Activated B cell treated with CpG ODN at 0.5 μM for 24 hours (primary cell): ENCODE measurements around the gene UBXN10. TPM values are rescaled to one million over a fixed set of nuclear protein-coding genes. Genes with fewer than 3 reads are reported as not detected.
"Not testable (repeated sequence)": the region's sequence is repeated elsewhere in the genome, so short reads cannot be mapped to it uniquely, and the experiment has no call there.

Experiments
- ATAC-seq: fragments of 200-7000 bp; cut with Tn5 transposase; one replicate; pipeline ENCODE4 v1.10.0; 2021; ENCODE audit warnings: low read depth, mild to moderate bottlenecking, moderate library complexity
- CTCF ChIA-PET: fragments of 350-600 bp; sonication (Branson Sonifier 250); formaldehyde crosslinking; loops from one replicate; lab custom pipeline; 2021; ENCODE audit warnings: antibody characterized with exemption; lab: Charles Lee
- POLR2A ChIA-PET: fragments of 350-600 bp; sonication (Branson Sonifier 250); formaldehyde crosslinking; loops from one replicate; lab custom pipeline; 2021; ENCODE audit warnings: antibody characterized with exemption; lab: Charles Lee
- DNase-seq: peaks from one replicate; pipeline ENCODE4 v3.0.0; 2022
- H3K27ac Mint-ChIP-seq: one replicate; pipeline ENCODE4 v1.8.0; 2020; ENCODE audit warnings: mixed read lengths
- H3K27me3 Mint-ChIP-seq: one replicate; pipeline ENCODE4 v1.8.0; 2021; ENCODE audit warnings: mixed read lengths
- H3K36me3 Mint-ChIP-seq: one replicate; pipeline ENCODE4 v1.8.0; 2021; ENCODE audit warnings: low read depth, mixed read lengths
- H3K4me1 Mint-ChIP-seq: one replicate; pipeline ENCODE4 v1.8.0; 2021; ENCODE audit warnings: mixed read lengths
- H3K4me3 Mint-ChIP-seq: one replicate; pipeline ENCODE4 v1.8.0; 2020; ENCODE audit warnings: mild to moderate bottlenecking, mixed read lengths
- H3K9me3 Mint-ChIP-seq: one replicate; pipeline ENCODE4 v1.8.0; 2020; ENCODE audit warnings: mixed read lengths
- CTCF ChIP-seq: fragments of 200-600 bp; IDR thresholded peaks from one replicate; pipeline ENCODE4 v1.8.0; 2022; ENCODE audit warnings: antibody characterized with exemption, mild to moderate bottlenecking
- intact Hi-C: fragments of 100-400 bp; cut with micrococcal nuclease; formaldehyde crosslinking; loops from one replicate; pipeline ENCODE4 v1.15.1; 2024
- total RNA-seq: library from RNA; stranded (reverse); gene quantifications from 2 replicates; pipeline ENCODE4 v1.2.3, GENCODE V29; 2022

UBXN10 gene
- total RNA-seq, 1 donor from 2014 or later = 0.04 TPM

- H3K27ac Mint-ChIP-seq = no peak overlapping the region
- ATAC-seq (no peak), DNase-seq (no peak)
- TF ChIP-seq CTCF = no peak
- H3K36me3 Mint-ChIP-seq = no peaks in the 10 kb centered on the region
- intact Hi-C loops = loop anchor here (1.0 to 10.0 kb wide), 3 partner anchors 218 to 983 kb away; no protein-coding TSS in a partner anchor
- H3K27me3 Mint-ChIP-seq = peaks cover 23% of the 10 kb centered on the region
- ChIA-PET POLR2A (interaction anchor here (0.7 kb wide), 2 partner anchors 9 to 95 kb away, joined by 6 to 8 read pairs; no protein-coding TSS in a partner anchor), CTCF (interaction anchor here (0.6 to 6.6 kb wide), 6 partner anchors 280 to 1114 kb away, joined by 3 to 56 read pairs (median 4); no protein-coding TSS in a partner anchor)
- H3K4me3 Mint-ChIP-seq = no peak overlapping the region
- peaks cover 14% of the 10 kb centered on the region for H3K4me1 Mint-ChIP-seq
- H3K9me3 Mint-ChIP-seq = peaks cover 5% of the 10 kb centered on the region
These were observed 26.3 kb downstream of the UBXN10 start for GRCh38 chr1:20212085-20212684.

- H3K4me3 Mint-ChIP-seq = peak overlapping the region; percentile 7
These were observed 26.9 kb downstream of the UBXN10 start for GRCh38 chr1:20212685-20213331.

GRCh38 chr1:20215716-20216115, 29.8 kb downstream of the UBXN10 start:
- Mint-ChIP-seq H3K4me1 (peaks cover 14% of the 10 kb centered on the region), H3K27ac (no peak overlapping the region), H3K4me3 (no peak overlapping the region), H3K36me3 (no peaks in the 10 kb centered on the region), H3K27me3 (peaks cover 13% of the 10 kb centered on the region), H3K9me3 (peaks cover 5% of the 10 kb centered on the region)
- intact Hi-C loops = loop anchor here (10.0 kb wide), 1 partner anchor 979 kb away; no protein-coding TSS in a partner anchor
- ChIA-PET POLR2A (no interaction called here), CTCF (interaction anchor here (1.4 to 6.6 kb wide), 3 partner anchors 42 to 279 kb away, joined by 3 to 56 read pairs (median 4); no protein-coding TSS in a partner anchor)
- TF ChIP-seq CTCF = no peak
- ATAC-seq (no peak), DNase-seq (no peak)

More at GRCh38 chr1:20212685-20213331, 26.9 kb downstream of the UBXN10 start:
- ATAC-seq (peak; percentile 91), DNase-seq (peak; percentile 58)
- no peaks in the 10 kb centered on the region for H3K36me3 Mint-ChIP-seq
- H3K27me3 Mint-ChIP-seq = peaks cover 23% of the 10 kb centered on the region
- POLR2A ChIA-PET = interaction anchor here (0.7 kb wide), 2 partner anchors 10 to 96 kb away, joined by 6 to 8 read pairs; no protein-coding TSS in a partner anchor
- peak; percentile 61 for TF ChIP-seq CTCF
- no peak overlapping the region for H3K27ac Mint-ChIP-seq
- H3K9me3 Mint-ChIP-seq = peaks cover 5% of the 10 kb centered on the region
- H3K4me1 Mint-ChIP-seq = peaks cover 14% of the 10 kb centered on the region
- intact Hi-C loops = loop anchor here (1.0 to 10.0 kb wide), 4 partner anchors 217 to 982 kb away; no protein-coding TSS in a partner anchor
- CTCF ChIA-PET = interaction anchor here (0.6 to 6.6 kb wide), 11 partner anchors 50 to 1115 kb away, joined by 3 to 56 read pairs (median 3); no protein-coding TSS in a partner anchor

- H3K27me3 Mint-ChIP-seq = peaks cover 13% of the 10 kb centered on the region
- POLR2A ChIA-PET = interaction anchor here (0.6 kb wide), 1 partner anchor 267 kb away, joined by 5 read pairs; no protein-coding TSS in a partner anchor
- ATAC-seq (peak; percentile 50), DNase-seq (no peak)
- no peak for TF ChIP-seq CTCF
- H3K4me3 Mint-ChIP-seq = no peak overlapping the region
- intact Hi-C loops = loop anchor here (10.0 kb wide), 1 partner anchor 978 kb away; no protein-coding TSS in a partner anchor
- peaks cover 14% of the 10 kb centered on the region for H3K4me1 Mint-ChIP-seq
- CTCF ChIA-PET = interaction anchor here (1.1 to 6.6 kb wide), 4 partner anchors 43 to 309 kb away, joined by 3 to 56 read pairs (median 4); no protein-coding TSS in a partner anchor
- H3K27ac Mint-ChIP-seq = no peak overlapping the region
- peaks cover 5% of the 10 kb centered on the region for H3K9me3 Mint-ChIP-seq
- no peaks in the 10 kb centered on the region for H3K36me3 Mint-ChIP-seq
These were observed 30.7 kb downstream of the UBXN10 start for GRCh38 chr1:20216574-20216973.

GRCh38 chr1:20219053-20219452, 33.2 kb downstream of the UBXN10 start:
- H3K4me3 Mint-ChIP-seq, POLR2A ChIA-PET, H3K36me3 Mint-ChIP-seq, DNase-seq, H3K9me3 Mint-ChIP-seq, H3K4me1 Mint-ChIP-seq, H3K27ac Mint-ChIP-seq, ATAC-seq: not testable (repeated sequence)
- H3K27me3 Mint-ChIP-seq = peaks cover 26% of the 10 kb centered on the region
- CTCF ChIA-PET = interaction anchor here (2.1 kb wide), 1 partner anchor 24 kb away, joined by 4 read pairs; no protein-coding TSS in a partner anchor
- intact Hi-C loops = loop anchor here (10.0 kb wide), 1 partner anchor 976 kb away; no protein-coding TSS in a partner anchor
